GM12875 (cell line): ENCODE data around the gene CYP4V2.

Source experiments
- H3K4me3 ChIP-seq: one replicate; pipeline ENCODE4 v1.5.1; 2011; ENCODE audit warnings: low read depth, low read length, control low read depth
- TF ChIP-seq, protein P1 (sequence below): IDR thresholded peaks from 2 replicates; pipeline ENCODE4 v1.5.1; 2011; ENCODE audit warnings: low read depth, mild to moderate bottlenecking, control low read depth, inconsistent platforms, low read length, moderate library complexity, borderline replicate concordance; ENCODE audit not compliant: insufficient read depth

Gene CYP4V2

DNA sequence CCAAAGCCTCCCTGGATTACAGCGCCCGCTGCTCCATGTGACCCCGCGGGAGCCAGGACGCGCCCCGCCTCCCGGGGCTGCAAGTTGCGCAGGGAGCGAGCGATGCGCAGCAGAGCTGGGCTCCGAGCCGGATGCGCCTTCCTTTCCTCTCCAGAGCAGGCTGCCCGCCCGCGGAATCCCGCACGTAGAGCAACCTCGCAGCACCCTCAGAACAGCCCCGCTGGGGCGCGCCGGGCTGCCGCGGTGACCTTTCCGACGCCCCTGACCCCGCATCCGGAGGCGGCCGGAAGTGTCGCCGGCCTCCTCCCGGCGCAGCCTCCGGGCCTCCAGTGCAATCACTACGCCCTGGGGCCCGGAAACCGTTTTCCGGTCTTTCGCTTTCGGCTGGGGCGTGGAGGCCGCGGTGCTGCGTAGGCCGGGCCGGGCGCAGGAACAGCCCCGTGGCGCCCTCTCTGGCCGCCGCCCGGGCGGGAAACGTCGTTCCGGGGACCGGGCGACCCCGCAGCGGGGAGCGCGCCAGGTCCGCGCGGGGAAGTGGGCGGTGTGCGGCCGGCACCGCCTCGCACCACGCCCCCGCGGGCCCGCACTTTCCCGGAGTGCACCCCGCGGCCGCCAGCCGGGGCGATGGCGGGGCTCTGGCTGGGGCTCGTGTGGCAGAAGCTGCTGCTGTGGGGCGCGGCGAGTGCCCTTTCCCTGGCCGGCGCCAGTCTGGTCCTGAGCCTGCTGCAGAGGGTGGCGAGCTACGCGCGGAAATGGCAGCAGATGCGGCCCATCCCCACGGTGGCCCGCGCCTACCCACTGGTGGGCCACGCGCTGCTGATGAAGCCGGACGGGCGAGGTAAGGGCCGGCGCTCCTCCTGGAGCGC, at the start of gene CYP4V2:
Gene CYP4V2 (plus strand): TSS at position 368 of the 866 bp plus-strand sequence. CDS start 257 bp downstream, at position 625.
- peak within 1 kb of the TSS; percentile 93 for H3K4me3 ChIP-seq
- TF ChIP-seq, protein P1, sequence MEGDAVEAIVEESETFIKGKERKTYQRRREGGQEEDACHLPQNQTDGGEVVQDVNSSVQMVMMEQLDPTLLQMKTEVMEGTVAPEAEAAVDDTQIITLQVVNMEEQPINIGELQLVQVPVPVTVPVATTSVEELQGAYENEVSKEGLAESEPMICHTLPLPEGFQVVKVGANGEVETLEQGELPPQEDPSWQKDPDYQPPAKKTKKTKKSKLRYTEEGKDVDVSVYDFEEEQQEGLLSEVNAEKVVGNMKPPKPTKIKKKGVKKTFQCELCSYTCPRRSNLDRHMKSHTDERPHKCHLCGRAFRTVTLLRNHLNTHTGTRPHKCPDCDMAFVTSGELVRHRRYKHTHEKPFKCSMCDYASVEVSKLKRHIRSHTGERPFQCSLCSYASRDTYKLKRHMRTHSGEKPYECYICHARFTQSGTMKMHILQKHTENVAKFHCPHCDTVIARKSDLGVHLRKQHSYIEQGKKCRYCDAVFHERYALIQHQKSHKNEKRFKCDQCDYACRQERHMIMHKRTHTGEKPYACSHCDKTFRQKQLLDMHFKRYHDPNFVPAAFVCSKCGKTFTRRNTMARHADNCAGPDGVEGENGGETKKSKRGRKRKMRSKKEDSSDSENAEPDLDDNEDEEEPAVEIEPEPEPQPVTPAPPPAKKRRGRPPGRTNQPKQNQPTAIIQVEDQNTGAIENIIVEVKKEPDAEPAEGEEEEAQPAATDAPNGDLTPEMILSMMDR = peak; percentile 61

DNA sequence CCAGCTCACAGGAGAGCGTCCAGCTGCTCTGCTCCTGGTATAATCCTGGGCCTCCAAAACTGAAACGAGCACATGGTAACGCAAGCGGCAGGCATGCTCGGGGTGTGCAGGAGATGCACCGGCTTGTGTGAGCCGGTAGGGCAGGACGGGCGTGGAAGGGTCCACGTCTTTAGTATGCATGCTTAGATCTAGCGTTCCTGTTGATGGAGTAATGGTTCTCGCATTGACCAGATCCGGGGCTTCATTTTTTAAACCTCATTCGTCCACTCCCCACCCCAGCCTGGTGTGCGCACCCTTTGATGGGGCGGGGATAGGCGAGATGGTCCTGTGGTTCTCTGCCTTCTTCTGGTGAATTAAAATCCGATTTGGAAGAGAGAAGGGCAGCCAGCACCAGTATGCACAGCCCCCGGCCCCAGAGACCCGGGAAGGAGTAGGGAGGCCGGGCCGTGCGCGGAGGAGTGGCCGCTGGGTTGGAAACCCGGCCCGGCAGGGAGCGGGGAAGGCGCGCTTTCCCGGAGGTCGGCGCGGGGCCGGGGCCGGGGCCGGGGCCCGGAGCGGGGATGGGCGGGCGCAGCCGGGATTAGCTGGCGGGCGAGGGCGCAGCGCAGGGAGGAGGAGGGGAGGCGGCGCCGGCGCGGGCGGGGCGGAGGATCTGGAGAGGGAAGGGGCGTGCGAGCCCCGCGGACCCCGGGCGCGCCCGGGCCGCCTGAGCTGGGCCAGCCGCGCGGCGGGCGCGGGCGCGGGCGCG, 47.0 kb upstream of the CYP4V2 start:
- no peak overlapping the region for H3K4me3 ChIP-seq

GRCh38 chr4:186144946-186145569, 46.3 kb upstream of the CYP4V2 start:
- H3K4me3 ChIP-seq = no peak overlapping the region
- TF ChIP-seq, protein P1 = no peak

More for the DNA sequence above, 47.0 kb upstream of the CYP4V2 start:
- TF ChIP-seq, protein P1 = no peak

- TF ChIP-seq, protein P1 = no peak
- H3K4me3 ChIP-seq = no peak overlapping the region
Measured at GRCh38 chr4:186146458-186146857, 44.9 kb upstream of the CYP4V2 start.

DNA sequence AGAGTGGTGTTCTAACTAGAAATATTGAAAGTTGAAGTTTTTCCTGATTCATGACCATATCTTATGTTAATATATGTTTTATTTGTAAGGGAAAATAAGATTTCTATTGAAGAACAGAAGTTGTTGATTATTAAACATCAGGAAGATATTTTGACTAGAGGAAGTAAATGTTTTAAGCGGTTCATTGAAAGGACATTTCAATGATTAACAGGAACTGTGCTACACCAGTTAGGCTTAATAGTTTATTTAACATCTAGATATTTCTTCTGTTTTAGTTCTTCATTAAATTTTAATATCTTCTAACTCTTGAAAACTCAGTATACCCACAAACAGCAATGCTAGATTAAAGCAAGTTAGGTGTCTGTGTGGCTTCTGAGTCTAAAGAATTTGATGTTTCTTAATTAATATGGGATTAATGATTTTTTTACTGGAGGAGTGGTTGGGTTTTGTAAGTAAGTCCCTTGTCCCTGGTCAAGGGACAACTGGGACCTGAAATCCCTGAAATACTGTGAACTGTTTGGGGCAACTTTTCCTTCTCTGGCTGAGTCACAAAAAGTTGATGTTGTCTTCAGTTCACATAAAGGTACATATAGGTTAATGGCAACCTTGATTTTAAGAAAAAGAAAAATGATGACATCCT, 42.9 kb upstream of the CYP4V2 start:
- no peak overlapping the region for H3K4me3 ChIP-seq
- TF ChIP-seq, protein P1 = no peak

DNA sequence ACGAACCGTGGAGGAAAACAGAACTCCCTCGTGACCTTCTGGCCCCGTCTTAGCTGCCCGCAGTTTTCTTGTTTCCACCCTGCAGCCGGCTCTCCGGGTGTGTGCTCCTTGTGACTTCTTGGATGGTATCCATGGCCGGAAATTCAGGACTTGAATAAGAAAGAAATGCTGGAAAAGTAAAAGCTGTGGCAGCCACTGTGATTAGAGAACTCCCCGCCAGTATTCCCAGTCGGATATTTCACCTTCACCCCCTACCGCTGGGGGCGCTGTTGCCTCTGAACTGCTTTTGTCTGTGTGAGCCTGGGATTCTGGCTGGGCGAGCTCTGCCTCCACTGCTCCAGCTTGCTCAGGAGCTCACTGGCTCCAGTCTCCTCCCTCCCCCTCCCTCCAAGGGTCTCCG, 41.5 kb upstream of the CYP4V2 start:
- TF ChIP-seq, protein P1 = peak; percentile 71

More for the DNA sequence above, 41.5 kb upstream of the CYP4V2 start:
- H3K4me3 ChIP-seq = no peak overlapping the region
